A549 (cell line): ENCODE measurements around the gene PTX4. TPM values are rescaled to one million over a fixed set of nuclear protein-coding genes. Genes with fewer than 3 reads are reported as not detected.

Experiments used
- ATAC-seq, 2 experiments: fragments of 200-7000 bp in 1 of 2; fragments of >200 bp in 1 of 2; cut with Nextera tagmentation in 1 of 2; cut with Tn5 transposase in 1 of 2; 3 replicates each; pipeline versions ENCODE4 v1.8.0 to v1.9.1; 2018 to 2020; ENCODE audit warnings: mild to moderate bottlenecking in 1 of 2, moderate library complexity in 1 of 2
- CTCF ChIA-PET: fragments of 300-600 bp; sonication (Branson Sonifier 250); formaldehyde crosslinking; extraction: SDS; loops from one replicate; lab custom pipeline; 2021; ENCODE audit warnings: antibody characterized with exemption, inconsistent platforms; lab: Yijun Ruan, JAX
- POLR2A ChIA-PET: fragments of 350-600 bp; formaldehyde crosslinking; extraction: SDS; loops from one replicate; lab custom pipeline; 2021; ENCODE audit warnings: antibody characterized with exemption, inconsistent platforms; lab: Yijun Ruan, JAX
- DNase-seq, 2 experiments: peaks; one replicate each; pipeline versions ENCODE4 v3.0.0 to v3.0.0-alpha.2; 2011 to 2016; ENCODE audit warnings: low read depth in 1 of 2, low spot score in 1 of 2
- FAIRE-seq: peaks from 2 replicates; lab custom pipeline; 2011; peaks lifted over from hg19 to GRCh38; lab: Jason Lieb, UNC
- H3K27ac ChIP-seq, 2 experiments: fragments of >200 bp; sonication (Bioruptor Twin); formaldehyde crosslinking; 3 replicates each; pipeline ENCODE4 v1.5.1; 2016 to 2017
- H3K4me1 ChIP-seq: fragments of >200 bp; sonication (Bioruptor Twin); formaldehyde crosslinking; 3 replicates; pipeline ENCODE4 v1.6.1; 2016
- H3K4me2 ChIP-seq: fragments of >200 bp; sonication (Bioruptor Twin); formaldehyde crosslinking; 3 replicates; pipeline ENCODE4 v1.6.1; 2016
- H3K4me3 ChIP-seq: fragments of >200 bp; sonication (Bioruptor Twin); formaldehyde crosslinking; 3 replicates; pipeline ENCODE4 v1.5.1; 2016
- H3K9me3 ChIP-seq: fragments of >200 bp; sonication (Bioruptor Twin); formaldehyde crosslinking; 3 replicates; pipeline ENCODE4 v1.6.1; 2016
- ATOH8 ChIP-seq: fragments of 250-450 bp; sonication (Bioruptor Pico); IDR thresholded peaks from 2 replicates; pipeline ENCODE4 v1.5.0; 2020; ENCODE audit warnings: low read depth, mild to moderate bottlenecking, moderate library complexity
- CBX2 ChIP-seq: fragments of 200-600 bp; sonication (generic); IDR thresholded peaks from 2 replicates; pipeline ENCODE4 v1.6.1; 2016; ENCODE audit warnings: low read depth, mild to moderate bottlenecking, borderline replicate concordance
- CEBPB ChIP-seq, 2 experiments: fragments of >200 bp in 1 of 2; sonication (Bioruptor Twin) in 1 of 2; formaldehyde crosslinking in 1 of 2; IDR thresholded peaks; 2 replicates each; pipeline ENCODE4 v1.6.1; 2012 to 2016
- CHD2 ChIP-seq: fragments of 150-350 bp; IDR thresholded peaks from 2 replicates; pipeline ENCODE4 v1.6.1; 2014; ENCODE audit warnings: low read length; ENCODE audit not compliant: partially characterized antibody
- CTCF ChIP-seq: fragments of >200 bp; sonication (Bioruptor Twin); formaldehyde crosslinking; IDR thresholded peaks from 3 replicates; pipeline ENCODE4 v1.5.1; 2016
- EP300 ChIP-seq, 2 experiments: fragments of >200 bp; sonication (Bioruptor Twin); formaldehyde crosslinking; IDR thresholded peaks; 2 replicates in 1 of 2; 3 replicates in 1 of 2; pipeline ENCODE4 v1.6.1; 2016 to 2017
- FOSB ChIP-seq: fragments of 250-450 bp; sonication (Bioruptor Pico); IDR thresholded peaks from 2 replicates; pipeline ENCODE4 v1.5.0; 2020; ENCODE audit warnings: mild to moderate bottlenecking, moderate library complexity
- GATA3 ChIP-seq: IDR thresholded peaks from 2 replicates; pipeline ENCODE4 v1.6.1; 2012; ENCODE audit warnings: borderline replicate concordance
- HOXB13 ChIP-seq: fragments of 250-450 bp; sonication (Bioruptor Pico); IDR thresholded peaks from 2 replicates; pipeline ENCODE4 v1.5.0; 2020; ENCODE audit warnings: low read depth, mild to moderate bottlenecking, moderate library complexity
- JUN ChIP-seq, 2 experiments: fragments of >200 bp; sonication (Bioruptor Twin); formaldehyde crosslinking; IDR thresholded peaks; 2 replicates in 1 of 2; 3 replicates in 1 of 2; pipeline ENCODE4 v1.6.1; 2016 to 2017
- NFE2L2 ChIP-seq: fragments of 150-350 bp; conservative IDR thresholded peaks from 2 replicates; pipeline ENCODE4 v1.6.1; 2014; ENCODE audit warnings: low read length
- NPAS2 ChIP-seq: fragments of 250-450 bp; sonication (Bioruptor Pico); IDR thresholded peaks from 2 replicates; pipeline ENCODE4 v1.8.0; 2022; ENCODE audit warnings: mild to moderate bottlenecking, moderate library complexity, borderline replicate concordance
- NR3C1 ChIP-seq: fragments of >200 bp; sonication (Bioruptor Twin); formaldehyde crosslinking; IDR thresholded peaks from 3 replicates; pipeline ENCODE4 v1.6.1; 2017
- PHF8 ChIP-seq: fragments of 200-600 bp; sonication (generic); IDR thresholded peaks from 2 replicates; pipeline ENCODE4 v1.6.1; 2016; ENCODE audit warnings: low read depth, mild to moderate bottlenecking, antibody characterized with exemption, moderate library complexity, borderline replicate concordance
- POLR2AphosphoS2 ChIP-seq: conservative IDR thresholded peaks from 2 replicates; pipeline ENCODE4 v1.6.1; 2012; ENCODE audit warnings: low read length, improper control_type of control experiment, inconsistent platforms
- SREBF2 ChIP-seq: fragments of 450-650 bp; IDR thresholded peaks from 2 replicates; pipeline ENCODE4 v1.6.1; 2014; ENCODE audit warnings: mild to moderate bottlenecking, moderate library complexity
- TFCP2L1 ChIP-seq: fragments of 250-450 bp; sonication (Bioruptor Pico); IDR thresholded peaks from 2 replicates; pipeline ENCODE4 v1.5.0; 2021; ENCODE audit warnings: mild to moderate bottlenecking
- TP53 ChIP-seq: fragments of 250-450 bp; sonication (Bioruptor Pico); IDR thresholded peaks from 2 replicates; pipeline ENCODE4 v1.5.0; 2021; ENCODE audit warnings: mild to moderate bottlenecking, moderate library complexity
- USF2 ChIP-seq: fragments of 450-650 bp; IDR thresholded peaks from 2 replicates; pipeline ENCODE4 v1.6.1; 2014; ENCODE audit warnings: antibody characterized with exemption
- ZNF302 ChIP-seq: fragments of 250-450 bp; sonication (Bioruptor Pico); IDR thresholded peaks from 2 replicates; pipeline ENCODE4 v1.9.0; 2021; ENCODE audit warnings: inconsistent platforms, mild to moderate bottlenecking, moderate library complexity
- ZSCAN20 ChIP-seq: fragments of 250-450 bp; sonication (Bioruptor Pico); IDR thresholded peaks from 2 replicates; pipeline ENCODE4 v1.8.0; 2022; ENCODE audit warnings: mild to moderate bottlenecking, moderate library complexity
- WGBS: methylation state at CpG from one replicate; pipeline ENCODE4 v1.1.6; 2017; ENCODE audit errors: missing lambda C conversion rate; 5-methylcytosine and 5-hydroxymethylcytosine counted together
- polyA plus RNA-seq, 4 experiments: library from polyadenylated mRNA; depleted of rRNA in 3 of 4; stranded (reverse); fragments of >200 nt; fragmentation: RNase III in 1 of 4; extraction: RNeasy Plus Mini Kit Qiagen cat#74134 plus additional on column Dnase treatment in 1 of 4; gene quantifications; 2 replicates in 3 of 4; 3 replicates in 1 of 4; pipeline ENCODE4 v1.2.3, GENCODE V29; 2011 to 2017
- TF ChIP-seq, protein P1 (sequence below): fragments of >200 bp; sonication (Bioruptor Twin); formaldehyde crosslinking; IDR thresholded peaks from 3 replicates; pipeline ENCODE4 v1.6.1; 2016
- TF ChIP-seq, protein P2 (sequence below): IDR thresholded peaks from 2 replicates; pipeline ENCODE4 v1.6.1; 2012

PTX4 gene
- polyA plus RNA-seq, 2 of the 4 experiments (the other 2 are of a cell fraction), result not detected

DNA sequence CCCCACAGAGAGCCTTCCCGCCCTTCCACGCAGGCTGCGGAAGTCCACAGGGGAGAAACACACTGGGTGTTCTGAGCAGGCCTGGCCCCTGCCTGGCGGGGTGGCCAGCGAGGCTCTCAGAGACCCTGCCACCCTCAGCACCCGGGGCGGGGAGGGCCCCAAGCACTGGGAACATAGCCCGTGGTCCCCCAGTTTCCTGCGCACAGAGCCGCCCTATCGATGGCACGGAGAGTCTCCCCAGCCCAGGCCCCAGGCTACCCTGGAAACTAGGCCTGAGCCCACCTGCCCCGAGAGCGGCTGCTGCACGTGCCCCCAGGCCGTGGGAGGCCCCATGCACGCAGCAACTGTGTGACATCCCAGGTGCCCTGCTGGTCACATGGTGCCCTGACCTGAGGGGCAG is 34.2 kb downstream of the PTX4 start:
- TF ChIP-seq TP53, result no peak
- FAIRE-seq (no peak), ATAC-seq (no peak), DNase-seq (no peak)
- Histone ChIP-seq H3K4me2 (no peak overlapping the region), H3K4me3 (no peak overlapping the region), H3K27ac (no peak overlapping the region), H3K9me3 (no peaks in the 10 kb centered on the region), H3K4me1 (no peaks in the 10 kb centered on the region)
- ChIA-PET POLR2A (no interaction called here), CTCF (interaction anchor here (0.8 to 1.7 kb wide), 2 partner anchors 11 to 13 kb away, joined by 3 to 4 read pairs; partner anchors contain the start of gene CCDC154)
- WGBS, result 85% methylated on average over 12 of the region's 17 CpGs

- Histone ChIP-seq H3K4me1 (no peaks in the 10 kb centered on the region), H3K4me3 (no peak overlapping the region), H3K9me3 (no peaks in the 10 kb centered on the region), H3K27ac (no peak overlapping the region), H3K4me2 (no peak overlapping the region)
- ATAC-seq (no peak), DNase-seq (no peak), FAIRE-seq (no peak)
- ChIA-PET POLR2A (no interaction called here), CTCF (interaction anchor here (0.6 to 1.7 kb wide), 4 partner anchors 11 to 90 kb away, joined by 3 to 4 read pairs (median 4); no protein-coding TSS in a partner anchor)
- TF ChIP-seq GATA3, result no peak
- TF ChIP-seq CBX2, result no peak
- TF ChIP-seq TFCP2L1, result no peak
- TF ChIP-seq SREBF2, result no peak
- TF ChIP-seq NR3C1, result no peak
- TF ChIP-seq EP300 (IDR thresholded peaks at IDR 0.05), result no peak
- no peak for TF ChIP-seq PHF8
- TF ChIP-seq, protein P1, sequence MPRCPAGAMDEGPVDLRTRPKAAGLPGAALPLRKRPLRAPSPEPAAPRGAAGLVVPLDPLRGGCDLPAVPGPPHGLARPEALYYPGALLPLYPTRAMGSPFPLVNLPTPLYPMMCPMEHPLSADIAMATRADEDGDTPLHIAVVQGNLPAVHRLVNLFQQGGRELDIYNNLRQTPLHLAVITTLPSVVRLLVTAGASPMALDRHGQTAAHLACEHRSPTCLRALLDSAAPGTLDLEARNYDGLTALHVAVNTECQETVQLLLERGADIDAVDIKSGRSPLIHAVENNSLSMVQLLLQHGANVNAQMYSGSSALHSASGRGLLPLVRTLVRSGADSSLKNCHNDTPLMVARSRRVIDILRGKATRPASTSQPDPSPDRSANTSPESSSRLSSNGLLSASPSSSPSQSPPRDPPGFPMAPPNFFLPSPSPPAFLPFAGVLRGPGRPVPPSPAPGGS, result no peak
- no peak for TF ChIP-seq CTCF
- TF ChIP-seq FOSB (CRISPR knock-in tag), result no peak
- WGBS, result 87% methylated on average over 9 of the region's 19 CpGs
Measured at GRCh38 chr16:1453316-1453715, 35.4 kb downstream of the PTX4 start.

DNA sequence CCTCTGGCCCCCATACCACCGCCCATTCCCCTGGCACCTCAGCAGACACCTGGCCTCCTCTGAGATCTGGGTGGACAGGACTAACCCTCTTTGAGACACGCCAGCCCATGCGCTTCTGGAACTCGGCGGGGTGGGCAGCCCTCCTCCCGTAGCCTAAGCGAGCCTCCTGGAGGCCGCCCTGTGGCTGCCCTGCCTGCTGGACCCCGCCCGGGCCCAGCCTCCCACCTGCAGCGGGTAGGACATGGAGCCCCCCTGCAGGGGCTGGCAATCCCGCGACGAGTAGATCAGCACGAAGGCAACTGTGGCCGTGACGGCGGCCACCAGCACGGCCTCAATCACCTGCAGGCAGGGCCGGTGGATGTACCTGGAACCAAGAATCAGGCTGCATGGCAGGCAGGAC is 36.2 kb downstream of the PTX4 start:
- Histone ChIP-seq H3K27ac (no peak overlapping the region), H3K4me1 (no peaks in the 10 kb centered on the region), H3K4me3 (no peak overlapping the region), H3K4me2 (no peak overlapping the region), H3K9me3 (no peaks in the 10 kb centered on the region)
- ChIA-PET POLR2A (no interaction called here), CTCF (no interaction called here)
- no peak for DNase-seq
- no peak for FAIRE-seq
- 96% methylated on average over 17 of the region's 20 CpGs for WGBS
- no peak for ATAC-seq
- TF ChIP-seq POLR2AphosphoS2 (no peak), TFCP2L1 (no peak), ZSCAN20 (CRISPR knock-in tag) (no peak), NFE2L2 (no peak), ZNF302 (CRISPR knock-in tag) (no peak), ATOH8 (CRISPR knock-in tag) (no peak), USF2 (no peak), HOXB13 (CRISPR knock-in tag) (no peak), CHD2 (no peak), CTCF (no peak), NPAS2 (CRISPR knock-in tag) (no peak), CEBPB (IDR thresholded peaks at IDR 0.05) (no peak), JUN (IDR thresholded peaks at IDR 0.05) (no peak)
- TF ChIP-seq, protein P2, sequence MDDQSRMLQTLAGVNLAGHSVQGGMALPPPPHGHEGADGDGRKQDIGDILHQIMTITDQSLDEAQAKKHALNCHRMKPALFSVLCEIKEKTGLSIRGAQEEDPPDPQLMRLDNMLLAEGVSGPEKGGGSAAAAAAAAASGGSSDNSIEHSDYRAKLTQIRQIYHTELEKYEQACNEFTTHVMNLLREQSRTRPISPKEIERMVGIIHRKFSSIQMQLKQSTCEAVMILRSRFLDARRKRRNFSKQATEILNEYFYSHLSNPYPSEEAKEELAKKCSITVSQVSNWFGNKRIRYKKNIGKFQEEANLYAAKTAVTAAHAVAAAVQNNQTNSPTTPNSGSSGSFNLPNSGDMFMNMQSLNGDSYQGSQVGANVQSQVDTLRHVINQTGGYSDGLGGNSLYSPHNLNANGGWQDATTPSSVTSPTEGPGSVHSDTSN, result no peak
